Heart left ventricle (tissue), 13 donors: ENCODE measurements around the gene CENPP.

Experiments used
- POLR2A ChIP-seq, 2 donors: fragments of 450-650 bp; IDR thresholded peaks; one replicate each; pipeline ENCODE4 v1.6.1; 2017; ENCODE audit warnings: antibody characterized with exemption in 2 of 2, mild to moderate bottlenecking in 2 of 2, moderate library complexity in 2 of 2
- TF ChIP-seq, protein P1 (sequence below), 12 donors: fragments of 200-600 bp; sonication (generic) in 4 of 12; IDR thresholded peaks; one replicate each; pipeline versions ENCODE4 v1.5.0 to v1.8.0; 2018 to 2022; ENCODE audit warnings: antibody characterized with exemption in 12 of 12, mild to moderate bottlenecking in 5 of 12
- donor health status: ischemic (EF 13 %, LVEDD 7.1; RV severe dilation, severe dysfunction).
- donor health status: DM: no; HTN: yes; CAD: no.
- donor health status: DM: no; HTN: no; CAD: no.
- donor health status: ischemic (EF 25% LVEDD 6.9; RV normal size, moderate dysfunction).
- donor health status: ischemic (EF 25% LVEDD 5.7; RV mildly dilated, moderate dysfunction).
- donor health status: ischemic (EF 35%, LVEDD 5.7; RV mildly dilated, moderate dysfunction).
- donor health status: nonischemic (EF 11% LVEDD 7.7; RV severe dilation, severe dysfunction).
- donor health status: DM: yes; HTN: yes; CAD: no.
- donor health status: PGD.
- donor health status: ischemic (EF 29% LVEDD 5.4; RV normal size, mild dysfunction).
- donor health status: nonischemic (EF 23%, LVEDD 6.1; RV moderate dilation, normal function).

DNA sequence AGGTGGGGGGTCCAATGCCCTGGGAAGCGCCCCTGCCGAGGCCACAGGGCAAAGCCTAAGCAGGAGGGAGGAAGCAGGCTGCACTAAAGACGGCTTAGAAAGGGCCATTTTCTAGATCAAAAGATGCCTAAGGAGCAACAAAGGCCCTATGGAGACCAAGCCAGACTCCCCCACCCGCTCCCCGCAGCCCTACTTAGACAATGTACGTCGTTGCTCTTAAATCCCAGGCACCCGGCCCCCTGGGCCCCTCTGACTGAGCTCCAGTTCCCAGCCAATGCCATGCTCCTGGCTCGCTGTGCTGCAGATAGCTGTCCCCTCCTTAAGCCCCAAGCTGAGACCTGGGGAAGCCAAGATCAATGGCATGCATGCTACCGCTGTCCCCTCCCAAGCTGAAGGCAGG lies 333.8 kb downstream of the CENPP start:
- TF ChIP-seq, protein P1, sequence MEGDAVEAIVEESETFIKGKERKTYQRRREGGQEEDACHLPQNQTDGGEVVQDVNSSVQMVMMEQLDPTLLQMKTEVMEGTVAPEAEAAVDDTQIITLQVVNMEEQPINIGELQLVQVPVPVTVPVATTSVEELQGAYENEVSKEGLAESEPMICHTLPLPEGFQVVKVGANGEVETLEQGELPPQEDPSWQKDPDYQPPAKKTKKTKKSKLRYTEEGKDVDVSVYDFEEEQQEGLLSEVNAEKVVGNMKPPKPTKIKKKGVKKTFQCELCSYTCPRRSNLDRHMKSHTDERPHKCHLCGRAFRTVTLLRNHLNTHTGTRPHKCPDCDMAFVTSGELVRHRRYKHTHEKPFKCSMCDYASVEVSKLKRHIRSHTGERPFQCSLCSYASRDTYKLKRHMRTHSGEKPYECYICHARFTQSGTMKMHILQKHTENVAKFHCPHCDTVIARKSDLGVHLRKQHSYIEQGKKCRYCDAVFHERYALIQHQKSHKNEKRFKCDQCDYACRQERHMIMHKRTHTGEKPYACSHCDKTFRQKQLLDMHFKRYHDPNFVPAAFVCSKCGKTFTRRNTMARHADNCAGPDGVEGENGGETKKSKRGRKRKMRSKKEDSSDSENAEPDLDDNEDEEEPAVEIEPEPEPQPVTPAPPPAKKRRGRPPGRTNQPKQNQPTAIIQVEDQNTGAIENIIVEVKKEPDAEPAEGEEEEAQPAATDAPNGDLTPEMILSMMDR (IDR thresholded peaks at IDR 0.05) = no peak
- TF ChIP-seq POLR2A (IDR thresholded peaks at IDR 0.05) = no peak
